GM13976 (cell line): ENCODE results near the gene IKBKG.

Source experiments
- DNase-seq: peaks from one replicate; pipeline ENCODE4 v3.0.0; 2012; ENCODE audit warnings: low spot score
- in situ Hi-C: fragments of 300-500 bp; cut with MboI; formaldehyde crosslinking; loops from one replicate; pipeline ENCODE4 v1.12.0; 2022; ENCODE audit warnings: low sequenced_read_pairs, mixed read lengths, inconsistent platforms; ENCODE audit not compliant: unreplicated experiment
- TF ChIP-seq, protein P1 (sequence below): IDR thresholded peaks from 2 replicates; pipeline ENCODE4 v1.5.1; 2012; ENCODE audit warnings: borderline replicate concordance, mild to moderate bottlenecking; ENCODE audit not compliant: insufficient read depth; ENCODE audit errors: extremely low read depth, missing control alignments, control extremely low read depth

Gene IKBKG

DNA sequence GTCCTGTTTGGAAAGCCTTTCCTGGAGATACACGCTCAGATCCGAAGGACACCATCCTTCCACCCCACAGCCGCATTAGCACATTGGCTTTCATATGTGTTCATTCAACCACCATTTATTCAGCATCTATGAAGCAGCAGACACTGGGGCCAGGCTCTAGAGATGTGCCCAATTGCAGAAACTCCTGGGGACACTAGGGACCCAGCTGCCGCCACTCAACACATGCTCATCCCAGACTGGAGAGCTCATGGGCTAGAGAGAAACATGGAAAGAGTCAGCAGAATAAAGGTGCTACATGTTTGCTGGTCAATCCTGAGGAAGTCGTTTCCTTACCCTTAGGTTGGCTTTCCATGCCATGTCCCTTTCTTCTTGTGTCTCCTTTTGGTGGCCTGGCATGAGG is 45.1 kb downstream of the IKBKG start:
- TF ChIP-seq, protein P1, sequence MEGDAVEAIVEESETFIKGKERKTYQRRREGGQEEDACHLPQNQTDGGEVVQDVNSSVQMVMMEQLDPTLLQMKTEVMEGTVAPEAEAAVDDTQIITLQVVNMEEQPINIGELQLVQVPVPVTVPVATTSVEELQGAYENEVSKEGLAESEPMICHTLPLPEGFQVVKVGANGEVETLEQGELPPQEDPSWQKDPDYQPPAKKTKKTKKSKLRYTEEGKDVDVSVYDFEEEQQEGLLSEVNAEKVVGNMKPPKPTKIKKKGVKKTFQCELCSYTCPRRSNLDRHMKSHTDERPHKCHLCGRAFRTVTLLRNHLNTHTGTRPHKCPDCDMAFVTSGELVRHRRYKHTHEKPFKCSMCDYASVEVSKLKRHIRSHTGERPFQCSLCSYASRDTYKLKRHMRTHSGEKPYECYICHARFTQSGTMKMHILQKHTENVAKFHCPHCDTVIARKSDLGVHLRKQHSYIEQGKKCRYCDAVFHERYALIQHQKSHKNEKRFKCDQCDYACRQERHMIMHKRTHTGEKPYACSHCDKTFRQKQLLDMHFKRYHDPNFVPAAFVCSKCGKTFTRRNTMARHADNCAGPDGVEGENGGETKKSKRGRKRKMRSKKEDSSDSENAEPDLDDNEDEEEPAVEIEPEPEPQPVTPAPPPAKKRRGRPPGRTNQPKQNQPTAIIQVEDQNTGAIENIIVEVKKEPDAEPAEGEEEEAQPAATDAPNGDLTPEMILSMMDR: no peak
- in situ Hi-C loops: loop anchor here (25.0 kb wide), 2 partner anchors 145 to 245 kb away; partner anchors contain the start of gene SMIM9
- DNase-seq: no peak

DNA sequence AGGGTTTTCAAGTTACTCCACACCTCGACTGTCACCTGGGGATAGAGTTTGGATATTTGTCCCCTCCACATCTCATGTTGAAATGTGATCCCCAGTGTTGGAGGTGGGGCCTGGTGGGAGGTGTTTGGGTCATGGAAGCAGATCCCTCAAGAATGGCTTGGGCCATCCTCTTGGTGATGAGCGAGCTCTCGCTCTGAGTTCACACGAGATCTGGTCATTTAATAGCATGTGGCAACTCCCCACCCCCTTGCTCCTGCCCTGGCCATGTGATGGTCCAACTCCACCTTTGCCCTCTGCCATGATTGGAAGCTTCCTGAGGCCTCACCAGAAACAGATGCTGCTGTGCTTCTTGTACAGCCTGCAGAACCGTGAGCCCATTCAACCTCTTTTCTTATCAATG is 45.8 kb downstream of the IKBKG start:
- TF ChIP-seq, protein P1: no peak
- in situ Hi-C loops: loop anchor here (25.0 kb wide), 2 partner anchors 144 to 244 kb away; partner anchors contain the start of gene SMIM9

DNA sequence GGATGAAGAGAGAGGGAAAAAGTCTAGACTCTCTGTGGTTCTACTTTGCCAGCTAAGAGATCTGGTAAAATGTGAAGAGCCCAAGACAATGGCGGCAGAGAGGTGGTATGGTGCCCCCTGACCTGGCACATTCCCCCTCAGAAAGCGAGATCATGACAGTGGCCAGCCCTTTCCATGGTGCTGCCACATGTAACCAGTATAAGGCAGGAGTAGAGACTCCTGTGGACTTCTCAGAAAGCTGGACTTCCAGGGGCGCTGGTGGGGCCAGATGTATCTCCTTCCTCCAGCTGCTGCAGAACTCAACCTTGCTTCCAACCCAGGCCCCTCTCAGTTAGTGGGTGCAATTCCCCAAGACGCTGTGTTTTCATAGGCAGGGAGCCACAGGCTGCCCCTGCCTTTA is 47.1 kb downstream of the IKBKG start:
- DNase-seq: no peak
- TF ChIP-seq, protein P1: no peak
- in situ Hi-C loops: loop anchor here (25.0 kb wide), 2 partner anchors 143 to 243 kb away; partner anchors contain the start of gene SMIM9

More for the DNA sequence above, 45.8 kb downstream of the IKBKG start:
- DNase-seq: no peak

DNA sequence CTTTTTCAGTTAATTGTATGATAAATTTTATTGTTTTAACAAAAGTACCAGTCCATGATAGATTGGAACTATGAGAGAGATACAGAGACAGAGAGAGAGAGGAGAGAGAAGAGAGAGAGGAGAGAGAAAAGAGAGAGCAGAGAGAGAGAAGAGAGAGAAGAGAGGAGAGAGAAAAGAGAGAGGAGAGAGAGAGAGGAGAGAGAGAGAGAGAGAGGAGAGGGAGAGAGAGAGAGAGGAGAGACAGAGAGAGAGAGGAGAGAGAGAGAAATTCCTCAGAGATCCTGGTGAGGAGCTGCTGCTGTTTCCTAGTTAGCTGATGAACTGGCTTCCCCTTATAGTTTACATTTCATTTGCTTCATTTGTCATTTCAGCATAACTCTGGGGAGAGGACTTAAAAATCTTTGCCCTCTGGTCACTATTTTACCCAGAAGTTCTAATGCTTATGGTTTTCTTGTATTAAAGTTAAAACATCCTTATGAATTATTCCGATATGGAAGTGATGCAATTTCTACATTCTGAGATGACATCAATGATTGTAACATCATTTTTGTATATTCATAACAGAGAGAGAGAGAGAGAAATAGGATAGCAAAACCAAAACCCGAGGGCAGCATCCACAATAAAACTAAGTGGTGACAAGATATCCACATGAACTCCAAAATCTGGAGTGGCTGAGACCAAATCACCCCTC is 48.3 kb downstream of the IKBKG start:
- TF ChIP-seq, protein P1: no peak
- in situ Hi-C loops: loop anchor here (25.0 kb wide), 2 partner anchors 142 to 242 kb away; partner anchors contain the start of gene SMIM9
- no peak for DNase-seq

DNA sequence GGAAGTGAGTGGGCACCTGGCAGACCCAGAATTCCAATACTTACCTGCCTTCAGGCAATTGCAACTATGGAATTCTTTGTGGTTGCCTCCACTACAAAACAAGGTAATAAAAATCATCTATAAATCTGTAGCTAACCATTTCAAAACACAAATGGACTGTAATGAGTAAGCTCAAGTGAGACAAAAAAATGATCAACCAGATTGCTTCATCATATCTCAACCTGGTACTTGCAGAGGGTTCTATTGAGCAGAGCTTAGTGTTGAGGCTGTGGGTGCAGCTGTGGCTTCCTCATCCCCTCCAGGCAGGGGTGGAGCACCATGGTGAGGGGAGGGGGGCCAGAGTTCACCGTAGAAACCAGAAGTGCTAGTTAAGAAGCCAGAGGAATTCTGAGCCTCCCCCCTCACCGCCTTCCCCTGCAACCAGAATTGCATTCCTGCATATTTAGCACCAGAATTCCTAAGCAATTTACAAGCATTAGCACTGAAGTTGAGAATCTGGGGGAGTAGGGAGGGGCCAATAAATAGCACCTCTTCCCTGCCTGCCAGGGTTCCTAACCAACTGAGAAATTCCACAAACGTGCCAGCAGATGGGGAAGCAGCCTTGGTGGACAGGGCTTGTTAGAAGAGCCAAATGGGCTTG is 49.0 kb downstream of the IKBKG start:
- DNase-seq: no peak
- in situ Hi-C loops: loop anchor here (25.0 kb wide), 2 partner anchors 141 to 241 kb away; partner anchors contain the start of gene SMIM9
- TF ChIP-seq, protein P1: no peak

DNA sequence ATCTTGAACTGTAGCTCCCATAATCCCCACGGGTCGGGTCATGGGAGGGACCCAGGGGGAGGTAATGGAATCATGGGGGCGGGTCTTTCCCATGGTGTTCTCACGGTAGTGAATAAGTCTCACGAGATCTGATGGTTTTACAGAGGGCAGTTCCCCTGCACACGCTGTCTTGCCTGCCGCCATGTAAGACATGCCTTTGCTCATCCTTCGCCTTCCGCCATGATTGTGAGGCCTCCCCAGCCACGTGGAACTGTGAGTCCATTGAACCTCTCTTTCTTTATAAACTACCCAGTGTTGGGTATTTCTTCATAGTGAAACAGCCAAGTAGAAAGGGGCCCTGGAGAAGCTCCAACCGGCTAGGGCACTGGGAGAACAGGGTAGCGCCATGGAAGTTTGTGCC is 49.8 kb downstream of the IKBKG start:
- no peak for DNase-seq
- in situ Hi-C loops: loop anchor here (25.0 kb wide), 2 partner anchors 140 to 240 kb away; partner anchors contain the start of gene SMIM9
- TF ChIP-seq, protein P1: no peak
